H1 (cell line): Measurements from ENCODE around the gene IVNS1ABP. TPM values are rescaled to one million over a fixed set of nuclear protein-coding genes. Genes with fewer than 3 reads are reported as not detected.

Experiments
- CTCF ChIA-PET: fragments of 300-600 bp; sonication (Branson Sonifier 250); formaldehyde crosslinking; loops from one replicate; lab custom pipeline; 2021; ENCODE audit not compliant: partially characterized antibody; lab: Charles Lee
- POLR2A ChIA-PET: fragments of 300-600 bp; sonication (Branson Sonifier 250); formaldehyde crosslinking; loops from one replicate; lab custom pipeline; 2021; ENCODE audit warnings: inconsistent platforms; ENCODE audit not compliant: partially characterized antibody; lab: Charles Lee
- DNase-seq, 2 experiments: peaks; one replicate each; pipeline versions ENCODE4 v3.0.0 to v3.0.0-alpha.2; 2010 to 2022; ENCODE audit warnings: low spot score in 2 of 2, low read depth in 1 of 2, mixed read lengths in 1 of 2
- FAIRE-seq: peaks from 2 replicates; lab custom pipeline; 2011; peaks lifted over from hg19 to GRCh38; lab: Jason Lieb, UNC
- H2AFZ ChIP-seq: 2 replicates; pipeline ENCODE4 v1.8.1; 2012; ENCODE audit warnings: low read length, inconsistent platforms
- H2AK5ac ChIP-seq: 2 replicates; pipeline ENCODE4 v1.6.1; 2013; ENCODE audit warnings: low read depth, low read length
- H2BK120ac ChIP-seq: replicated peaks from 2 replicates; pipeline ENCODE3; 2013; ENCODE audit warnings: low read depth, low read length, inconsistent platforms
- H2BK12ac ChIP-seq: 2 replicates; pipeline ENCODE4 v1.6.1; 2013; ENCODE audit warnings: low read depth, low read length
- H2BK15ac ChIP-seq: 2 replicates; pipeline ENCODE4 v1.6.1; 2013; ENCODE audit warnings: low read length
- H2BK20ac ChIP-seq: 2 replicates; pipeline ENCODE4 v1.6.1; 2013; ENCODE audit warnings: low read length
- H2BK5ac ChIP-seq: 2 replicates; pipeline ENCODE4 v1.6.1; 2013; ENCODE audit warnings: low read depth, low read length
- H3K14ac ChIP-seq: 2 replicates; pipeline ENCODE4 v1.6.1; 2013; ENCODE audit warnings: inconsistent platforms; ENCODE audit not compliant: insufficient read length
- H3K18ac ChIP-seq: 2 replicates; pipeline ENCODE4 v1.6.1; 2013; ENCODE audit warnings: low read length; ENCODE audit errors: extremely low read depth
- H3K23ac ChIP-seq: 2 replicates; pipeline ENCODE4 v1.6.1; 2013; ENCODE audit warnings: inconsistent platforms; ENCODE audit not compliant: insufficient read length
- H3K23me2 ChIP-seq: 2 replicates; pipeline ENCODE4 v1.6.1; 2013; ENCODE audit warnings: low read depth, low read length
- H3K27ac ChIP-seq: 2 replicates; pipeline ENCODE4 v1.6.1; 2011; ENCODE audit warnings: low read depth, low read length, inconsistent platforms
- H3K27me3 ChIP-seq, 4 experiments: replicated peaks in 1 of 4; 1 replicate in 1 of 4; 2 replicates in 3 of 4; pipeline versions ENCODE4 v1.6.1 to v1.8.1; 2011 to 2013; ENCODE audit warnings: low read length in 3 of 4, mild to moderate bottlenecking in 3 of 4, inconsistent platforms in 2 of 4, mixed read lengths in 2 of 4, moderate library complexity in 1 of 4; ENCODE audit not compliant: control insufficient read depth in 3 of 4, insufficient read depth in 3 of 4; ENCODE audit errors: extremely low read depth in 1 of 4
- H3K36me3 ChIP-seq, 4 experiments: 2 replicates each; pipeline versions ENCODE4 v1.6.1 to v1.8.1; 2011 to 2013; ENCODE audit warnings: mild to moderate bottlenecking in 4 of 4, low read length in 3 of 4, moderate library complexity in 2 of 4, control low read depth in 1 of 4, inconsistent platforms in 1 of 4; ENCODE audit not compliant: insufficient read depth in 4 of 4, control insufficient read depth in 2 of 4
- H3K4ac ChIP-seq: replicated peaks from 2 replicates; pipeline ENCODE3; 2013; ENCODE audit warnings: low read length, low read depth, mixed read lengths, inconsistent platforms; ENCODE audit not compliant: insufficient read length
- H3K4me1 ChIP-seq, 4 experiments: replicated peaks in 1 of 4; 1 replicate in 1 of 4; 2 replicates in 3 of 4; pipeline versions ENCODE4 v1.6.1 to v1.8.1; 2011 to 2013; ENCODE audit warnings: low read length in 3 of 4, inconsistent platforms in 2 of 4, mixed read lengths in 1 of 4; ENCODE audit not compliant: insufficient read depth in 4 of 4, control insufficient read depth in 3 of 4
- H3K4me2 ChIP-seq, 2 experiments: 2 replicates each; pipeline versions ENCODE4 v1.6.1 to v1.8.1; 2011 to 2013; ENCODE audit warnings: low read depth in 2 of 2, low read length in 2 of 2, control low read depth in 1 of 2, inconsistent platforms in 1 of 2, mild to moderate bottlenecking in 1 of 2; ENCODE audit not compliant: insufficient read depth in 1 of 2
- H3K4me3 ChIP-seq, 4 experiments: fragments of 200-600, 300-600 bp in 1 of 4; sonication (generic), shearing (Covaris generic), sonication (Bioruptor Twin) in 1 of 4; 2 replicates each; pipeline versions ENCODE4 v1.5.1 to v1.8.1; 2011 to 2016; ENCODE audit warnings: low read length in 4 of 4, low read depth in 3 of 4, control low read depth in 2 of 4, inconsistent platforms in 2 of 4, mild to moderate bottlenecking in 2 of 4, mixed read lengths in 1 of 4, moderate library complexity in 1 of 4; ENCODE audit not compliant: insufficient read depth in 2 of 4; ENCODE audit errors: extremely low read depth in 1 of 4
- H3K56ac ChIP-seq: replicated peaks from 2 replicates; pipeline ENCODE3; 2013; ENCODE audit warnings: low read depth, mild to moderate bottlenecking, mixed read lengths, low read length, inconsistent platforms; ENCODE audit not compliant: insufficient read length
- H3K79me1 ChIP-seq: 2 replicates; pipeline ENCODE4 v1.6.1; 2013; ENCODE audit warnings: low read depth, low read length, control low read depth
- H3K79me2 ChIP-seq, 2 experiments: 2 replicates each; pipeline versions ENCODE4 v1.6.1 to v1.8.1; 2012 to 2013; ENCODE audit warnings: low read length in 2 of 2, mild to moderate bottlenecking in 2 of 2, inconsistent platforms in 1 of 2; ENCODE audit not compliant: insufficient read depth in 2 of 2, control insufficient read depth in 1 of 2
- H3K9ac ChIP-seq, 4 experiments: replicated peaks in 1 of 4; 1 replicate in 1 of 4; 2 replicates in 3 of 4; pipeline versions ENCODE4 v1.6.1 to v1.8.1; 2011 to 2013; ENCODE audit warnings: low read depth in 3 of 4, low read length in 3 of 4, control low read depth in 2 of 4, mild to moderate bottlenecking in 2 of 4, moderate library complexity in 2 of 4, inconsistent platforms in 1 of 4; ENCODE audit errors: extremely low read depth in 1 of 4
- H3K9me3 ChIP-seq, 2 experiments: 2 replicates each; pipeline versions ENCODE4 v1.6.1 to v1.8.1; 2012 to 2013; ENCODE audit warnings: mild to moderate bottlenecking in 2 of 2, moderate library complexity in 2 of 2, control low read depth in 1 of 2, inconsistent platforms in 1 of 2, low read depth in 1 of 2, low read length in 1 of 2, mixed read lengths in 1 of 2; ENCODE audit not compliant: insufficient read depth in 2 of 2
- H4K20me1 ChIP-seq, 2 experiments: replicated peaks in 1 of 2; 2 replicates each; pipeline versions ENCODE3 to v1.8.1; 2011 to 2013; ENCODE audit warnings: inconsistent platforms in 2 of 2, low read length in 2 of 2, mild to moderate bottlenecking in 1 of 2; ENCODE audit not compliant: insufficient read depth in 2 of 2, control insufficient read depth in 1 of 2
- H4K5ac ChIP-seq: 2 replicates; pipeline ENCODE4 v1.6.1; 2013; ENCODE audit warnings: low read length, low read depth, mixed read lengths, inconsistent platforms; ENCODE audit not compliant: insufficient read length
- H4K8ac ChIP-seq: 2 replicates; pipeline ENCODE4 v1.8.0; 2013; ENCODE audit warnings: mild to moderate bottlenecking, moderate library complexity, low read length, inconsistent platforms; ENCODE audit not compliant: insufficient read depth; ENCODE audit errors: extremely low read depth
- H4K91ac ChIP-seq: replicated peaks from 2 replicates; pipeline ENCODE3; 2013; ENCODE audit warnings: low read length, mixed read lengths, inconsistent platforms; ENCODE audit not compliant: insufficient read length
- ASH2L ChIP-seq: fragments of 200-600, 300-600 bp; sonication (generic); IDR thresholded peaks from one replicate; pipeline ENCODE4 v1.7.1; 2017; ENCODE audit warnings: low read length
- BACH1 ChIP-seq: IDR thresholded peaks from 2 replicates; pipeline ENCODE4 v1.6.1; 2012; ENCODE audit warnings: low read length, improper control_type of control experiment
- CBX5 ChIP-seq: fragments of 300-800, 300-1000 bp; sonication (generic); IDR thresholded peaks from 2 replicates; pipeline ENCODE4 v1.7.1; 2016; ENCODE audit warnings: antibody characterized with exemption, low read length, low read depth
- CEBPB ChIP-seq: IDR thresholded peaks from 2 replicates; pipeline ENCODE4 v1.6.1; 2012; ENCODE audit warnings: low read depth, low read length
- CHD1 ChIP-seq: IDR thresholded peaks from 2 replicates; pipeline ENCODE4 v1.6.1; 2012; ENCODE audit warnings: low read depth, low read length, improper control_type of control experiment
- FOSL1 ChIP-seq: IDR thresholded peaks from 2 replicates; pipeline ENCODE4 v1.6.1; 2011; ENCODE audit warnings: mild to moderate bottlenecking, low read depth, low read length, moderate library complexity; ENCODE audit not compliant: insufficient read depth
- KDM4A ChIP-seq: IDR thresholded peaks from one replicate; pipeline ENCODE4 v1.7.1; 2012; ENCODE audit warnings: low read depth, mild to moderate bottlenecking, moderate library complexity, low read length, inconsistent platforms; ENCODE audit not compliant: severe bottlenecking
- POLR2A ChIP-seq, 2 experiments: IDR thresholded peaks; 1 replicate in 1 of 2; 2 replicates in 1 of 2; pipeline ENCODE4 v1.6.1; 2011; ENCODE audit warnings: low read depth in 2 of 2, low read length in 2 of 2, mild to moderate bottlenecking in 2 of 2; ENCODE audit errors: control extremely low read depth in 1 of 2
- POLR2AphosphoS5 ChIP-seq: IDR thresholded peaks from 2 replicates; pipeline ENCODE4 v1.6.1; 2011; ENCODE audit warnings: low read depth, low read length
- POU5F1 ChIP-seq: IDR thresholded peaks from 2 replicates; pipeline ENCODE4 v1.6.1; 2011; ENCODE audit warnings: low read depth, mild to moderate bottlenecking, low read length, moderate library complexity
- RXRA ChIP-seq: IDR thresholded peaks from 2 replicates; pipeline ENCODE4 v1.6.1; 2011; ENCODE audit warnings: low read depth, mild to moderate bottlenecking, low read length, moderate library complexity; ENCODE audit not compliant: insufficient read depth
- SP2 ChIP-seq: IDR thresholded peaks from 2 replicates; pipeline ENCODE4 v1.6.1; 2012; ENCODE audit warnings: mild to moderate bottlenecking, low read length, inconsistent platforms
- SRF ChIP-seq: IDR thresholded peaks from 2 replicates; pipeline ENCODE4 v1.6.1; 2011; ENCODE audit warnings: mild to moderate bottlenecking, low read depth, low read length, moderate library complexity
- SUZ12 ChIP-seq: fragments of 200-600 bp; sonication (generic); IDR thresholded peaks from 2 replicates; pipeline ENCODE4 v1.6.1; 2012; ENCODE audit warnings: mild to moderate bottlenecking, inconsistent platforms, low read length, moderate library complexity, mixed read lengths
- TAF1 ChIP-seq: IDR thresholded peaks from 2 replicates; pipeline ENCODE4 v1.6.1; 2011; ENCODE audit warnings: mild to moderate bottlenecking, low read depth, low read length
- ZNF274 ChIP-seq: IDR thresholded peaks from 2 replicates; pipeline ENCODE4 v1.7.0; 2012; ENCODE audit warnings: low read length, borderline replicate concordance; ENCODE audit errors: extremely low read depth
- WGBS, 2 experiments: shearing (Covaris generic) in 1 of 2; methylation state at CpG; one replicate each; pipeline versions ENCODE4 v1.1.6 to v1.1.7; 2013 to 2015; ENCODE audit warnings: low lambda C conversion rate in 2 of 2, mixed read lengths in 2 of 2, inconsistent platforms in 1 of 2, low coverage in 1 of 2, missing lambda C conversion rate in 1 of 2; ENCODE audit not compliant: insufficient replicate concordance in 2 of 2, insufficient coverage in 1 of 2, insufficient read length in 1 of 2; ENCODE audit errors: extremely low coverage in 1 of 2, missing lambda C conversion rate in 1 of 2; 5-methylcytosine and 5-hydroxymethylcytosine counted together
- polyA plus RNA-seq, 7 experiments: library from polyadenylated mRNA; depleted of rRNA in 3 of 7; stranded (reverse) in 5 of 7; unstranded in 2 of 7; fragments of >200 nt in 5 of 7; fragments of 200-250 nt in 2 of 7; gene quantifications; 1 replicate in 5 of 7; 2 replicates in 1 of 7; 4 replicates in 1 of 7; pipeline versions ENCODE4 v1.2.1 to v1.2.3, GENCODE V29; 2011 to 2013; ENCODE audit warnings: missing spikeins in 2 of 7, mixed read lengths in 2 of 7
- total RNA-seq: library from RNA; stranded (reverse); fragmentation: NEBNext Ultra II Directional; extraction: Animal tissue kit (Norgen Biotek cat#: 25700); gene quantifications from 2 replicates; pipeline ENCODE4 v1.2.1, GENCODE V29; 2021
- TF ChIP-seq, protein P1 (sequence below): IDR thresholded peaks from 2 replicates; pipeline ENCODE4 v1.6.1; 2012; ENCODE audit warnings: inconsistent platforms

IVNS1ABP gene
- total and polyA plus RNA-seq, 2 of the 8 experiments (the other 6 are each of a cell fraction or from before 2014, with no cell fraction given): 65.9 to 189 TPM

DNA sequence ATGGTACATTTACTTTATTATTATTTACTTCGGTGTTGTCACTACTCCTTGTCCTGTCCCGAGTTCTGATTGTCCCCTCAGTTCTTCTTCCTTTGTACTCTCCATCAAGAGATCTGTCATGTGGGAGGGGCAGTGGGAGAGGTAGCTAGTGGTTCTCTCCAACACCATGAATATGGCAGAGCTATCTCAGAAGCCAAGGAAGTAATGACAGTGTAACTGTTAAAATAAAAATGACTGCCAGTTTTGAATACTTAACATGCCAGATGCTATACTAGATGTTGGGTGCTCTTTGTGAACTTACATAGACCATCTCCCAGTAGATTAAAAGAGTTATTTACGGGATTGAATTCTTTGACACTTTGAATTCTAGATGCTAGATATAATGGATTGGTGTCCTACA, 28.6 kb downstream of the IVNS1ABP start:
- H4K91ac ChIP-seq: no peak overlapping the region
- no peaks in the 10 kb centered on the region for H3K9me3 ChIP-seq
- no peak overlapping the region for H3K4me3 ChIP-seq
- no peak overlapping the region for H3K4ac ChIP-seq
- FAIRE-seq (no peak), DNase-seq (no peak)
- no peak overlapping the region for H3K4me2 ChIP-seq
- no peak overlapping the region for H2BK15ac ChIP-seq
- H3K9ac ChIP-seq: no peak overlapping the region
- H2BK120ac ChIP-seq: no peak overlapping the region
- no peaks in the 10 kb centered on the region for H3K4me1 ChIP-seq
- H3K27me3 ChIP-seq: no peaks in the 10 kb centered on the region
- no peak overlapping the region for H2BK12ac ChIP-seq
- no peak overlapping the region for H4K5ac ChIP-seq
- no peaks in the 10 kb centered on the region for H3K23me2 ChIP-seq
- no peak overlapping the region for H2BK5ac ChIP-seq
- H2AK5ac ChIP-seq: no peak overlapping the region
- 91% methylated on average over 3 of the region's 3 CpGs; no CpG with 5 or more reads in 1 of the 2 experiments for WGBS, 2 experiments
- H3K14ac ChIP-seq: no peak overlapping the region
- H4K20me1 ChIP-seq: no peaks in the 10 kb centered on the region
- no peaks in the 10 kb centered on the region for H3K79me2 ChIP-seq
- H3K18ac ChIP-seq: no peak overlapping the region
- no peak overlapping the region for H3K27ac ChIP-seq
- no peaks in the 10 kb centered on the region for H3K36me3 ChIP-seq
- ChIA-PET CTCF (interaction anchor here (0.7 to 1.8 kb wide), 2 partner anchors 23 to 1849 kb away, joined by 3 to 5 read pairs; no protein-coding TSS in a partner anchor), POLR2A (interaction anchor here (1.6 kb wide), 2 partner anchors 12 to 381 kb away, joined by 4 to 5 read pairs; no protein-coding TSS in a partner anchor)
- no peak overlapping the region for H3K23ac ChIP-seq
- no peak overlapping the region for H2AFZ ChIP-seq
- H4K8ac ChIP-seq: no peak overlapping the region
- H2BK20ac ChIP-seq: no peak overlapping the region
- no peak overlapping the region for H3K56ac ChIP-seq
- H3K79me1 ChIP-seq: no peaks in the 10 kb centered on the region
- TF ChIP-seq CBX5: no peak
- TF ChIP-seq POU5F1: no peak
- TF ChIP-seq SP2: no peak
- TF ChIP-seq, protein P1, sequence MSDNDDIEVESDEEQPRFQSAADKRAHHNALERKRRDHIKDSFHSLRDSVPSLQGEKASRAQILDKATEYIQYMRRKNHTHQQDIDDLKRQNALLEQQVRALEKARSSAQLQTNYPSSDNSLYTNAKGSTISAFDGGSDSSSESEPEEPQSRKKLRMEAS: no peak
- no peak for TF ChIP-seq RXRA
- no peak for TF ChIP-seq SRF
- no peak for TF ChIP-seq ASH2L
- TF ChIP-seq KDM4A: no peak
- TF ChIP-seq CEBPB: no peak
- no peak for TF ChIP-seq FOSL1
- no peak for TF ChIP-seq SUZ12
- TF ChIP-seq CHD1: no peak
- TF ChIP-seq POLR2AphosphoS5: no peak
- TF ChIP-seq BACH1: no peak
- TF ChIP-seq POLR2A (IDR thresholded peaks at IDR 0.05; ENCODE audit: control extremely low read depth in 1 of 2, low read depth in 2 of 2, low read length in 2 of 2): no peak
- TF ChIP-seq ZNF274: no peak
- no peak for TF ChIP-seq TAF1
